GM12892 (cell line): ENCODE data around the gene MTERF4.

Experiments used
- POLR2A ChIP-seq: IDR thresholded peaks from 2 replicates; pipeline ENCODE4 v1.6.1; 2011; ENCODE audit warnings: low read depth, low read length, control low read depth
- POLR2AphosphoS5 ChIP-seq: IDR thresholded peaks from 2 replicates; pipeline ENCODE4 v1.6.1; 2011; ENCODE audit warnings: low read depth, low read length, control low read depth
- TAF1 ChIP-seq: IDR thresholded peaks from 2 replicates; pipeline ENCODE4 v1.6.1; 2011; ENCODE audit warnings: low read depth, mild to moderate bottlenecking, control low read depth, low read length, borderline replicate concordance

- TF ChIP-seq POLR2A, result no peak
- TF ChIP-seq TAF1, result no peak
- TF ChIP-seq POLR2AphosphoS5, result no peak
Observed at GRCh38 chr2:241149675-241149924, 47.5 kb upstream of the MTERF4 start.
